Thymus (tissue), 11 donors: ENCODE results near the gene LRCH3. TPM values are rescaled to one million over a fixed set of nuclear protein-coding genes. Genes with fewer than 3 reads are reported as not detected.
A peak's percentile ranks its signal among the peaks of the same experiment; 100 is the strongest.
"Not testable (repeated sequence)": the region's sequence is repeated elsewhere in the genome, so short reads cannot be mapped to it uniquely, and the experiment has no call there.

Experiments used
- DNase-seq, 9 donors: peaks; one replicate each; pipeline ENCODE4 v3.0.0-alpha.2; 2013; ENCODE audit warnings: low spot score in 9 of 9, low read depth in 6 of 9, missing footprints in 1 of 9
- H3K27ac ChIP-seq, 2 donors: one replicate each; pipeline ENCODE4 v1.5.1; 2013; ENCODE audit warnings: control low read depth in 1 of 2, low read depth in 1 of 2, low read length in 1 of 2, mild to moderate bottlenecking in 1 of 2, moderate library complexity in 1 of 2
- H3K27me3 ChIP-seq, 2 donors: one replicate each; pipeline ENCODE4 v1.5.1; 2013; ENCODE audit warnings: low read length in 1 of 2; ENCODE audit not compliant: control insufficient read depth in 2 of 2, insufficient read depth in 1 of 2
- H3K36me3 ChIP-seq, 2 donors: one replicate each; pipeline ENCODE4 v1.5.1; 2013; ENCODE audit warnings: low read length in 1 of 2, mild to moderate bottlenecking in 1 of 2, moderate library complexity in 1 of 2; ENCODE audit not compliant: control insufficient read depth in 2 of 2, insufficient read depth in 2 of 2
- H3K4me1 ChIP-seq, 2 donors: one replicate each; pipeline ENCODE4 v1.5.1; 2013; ENCODE audit warnings: low read length in 2 of 2; ENCODE audit not compliant: control insufficient read depth in 2 of 2, insufficient read depth in 2 of 2
- H3K4me3 ChIP-seq, 2 donors: one replicate each; pipeline ENCODE4 v1.5.1; 2013; ENCODE audit warnings: low read length in 2 of 2, control low read depth in 1 of 2, mild to moderate bottlenecking in 1 of 2
- H3K9me3 ChIP-seq, 2 donors: one replicate each; pipeline ENCODE4 v1.5.1; 2013; ENCODE audit warnings: low read length in 1 of 2, mild to moderate bottlenecking in 1 of 2; ENCODE audit not compliant: control insufficient read depth in 2 of 2, insufficient read depth in 1 of 2
- WGBS: extraction: QIAGEN DNeasy Blood & Tissue Kit; methylation state at CpG from one replicate; pipeline ENCODE4 v1.1.7; 2013; 5-methylcytosine and 5-hydroxymethylcytosine counted together
- polyA plus RNA-seq: library from polyadenylated mRNA; stranded (reverse); fragments of 200-250 nt; gene quantifications from one replicate; pipeline ENCODE4 v1.2.3, GENCODE V29; 2013
- total RNA-seq: library from RNA; stranded (reverse); fragments of 120-200 nt; gene quantifications from one replicate; pipeline ENCODE4 v1.2.4, GENCODE V29; 2013
- donor health status: healthy.

The LRCH3 gene
- total and polyA plus RNA-seq, 2 donors, result 25.4 to 76.6 TPM

GRCh38 chr3:197896421-197896820, 105.4 kb downstream of the LRCH3 start:
- DNase-seq, result no peak
- Histone ChIP-seq H3K36me3 (no peaks in the 10 kb centered on the region), H3K27me3 (no peaks in the 10 kb centered on the region), H3K9me3 (no peaks in the 10 kb centered on the region), H3K4me3 (no peak overlapping the region), H3K4me1 (no peaks in the 10 kb centered on the region), H3K27ac (no peak overlapping the region)
- 98% methylated on average over 3 of the region's 3 CpGs for WGBS

DNA sequence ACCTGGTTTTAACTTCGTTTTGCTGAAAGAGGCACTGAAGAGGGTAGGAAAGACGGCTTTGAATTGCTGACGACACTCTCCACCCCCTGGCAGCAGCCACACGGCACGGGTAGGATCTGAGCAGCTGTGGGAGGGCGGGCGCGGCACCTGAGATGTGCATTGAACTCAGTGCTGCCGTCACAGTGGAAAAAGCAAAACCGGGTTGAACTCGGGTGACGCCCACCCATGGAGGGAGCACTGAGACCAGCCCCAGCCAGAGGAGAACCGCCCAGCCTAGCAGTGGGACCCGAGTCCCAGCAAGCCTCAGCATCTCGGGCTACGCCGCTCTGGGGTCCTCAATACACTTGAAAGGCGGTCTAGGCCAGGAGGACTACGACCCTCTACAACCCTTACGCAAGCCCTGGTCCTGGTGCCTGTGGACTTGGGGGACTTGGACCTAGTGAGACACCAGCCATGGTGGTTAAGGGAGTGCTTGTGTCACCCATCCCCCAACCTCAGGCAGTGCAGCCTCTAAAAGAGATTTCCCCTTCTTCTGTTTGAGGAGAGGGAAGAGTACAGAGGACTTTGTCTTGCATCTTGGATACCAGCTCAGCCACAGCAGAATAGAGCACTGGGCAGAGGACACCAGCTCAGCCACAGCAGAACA, 108.9 kb downstream of the LRCH3 start:
- Histone ChIP-seq H3K27me3 (no peaks in the 10 kb centered on the region), H3K4me3 (no peak overlapping the region), H3K9me3 (no peaks in the 10 kb centered on the region), H3K36me3 (no peaks in the 10 kb centered on the region), H3K4me1 (no peaks in the 10 kb centered on the region), H3K27ac (no peak overlapping the region)
- WGBS, result 91% methylated on average over 20 of the region's 20 CpGs
- peak in 2 of 9 donors; percentile 29 to 34 for DNase-seq

- no peak overlapping the region for H3K4me3 ChIP-seq
- WGBS, result over 99% methylated on average over 4 of the region's 4 CpGs
Observed at GRCh38 chr3:197901626-197902025, 110.6 kb downstream of the LRCH3 start.

GRCh38 chr3:197906023-197906849, 115.2 kb downstream of the LRCH3 start:
- Histone ChIP-seq H3K27me3 (no peaks in the 10 kb centered on the region), H3K4me3 (no peak overlapping the region), H3K27ac (no peak overlapping the region), H3K36me3 (no peaks in the 10 kb centered on the region), H3K4me1 (no peaks in the 10 kb centered on the region), H3K9me3 (no peaks in the 10 kb centered on the region)
- peak in 8 of 9 donors; percentile 42 to 84 (median 65) for DNase-seq
- WGBS, result 26% methylated on average over 17 of the region's 17 CpGs

More at GRCh38 chr3:197901626-197902025, 110.6 kb downstream of the LRCH3 start:
- Histone ChIP-seq H3K9me3 (no peaks in the 10 kb centered on the region), H3K4me1 (no peaks in the 10 kb centered on the region), H3K36me3 (no peaks in the 10 kb centered on the region), H3K27ac (no peak overlapping the region), H3K27me3 (no peaks in the 10 kb centered on the region)
- DNase-seq, result no peak

- DNase-seq, result no peak
- WGBS, result 93% methylated on average over 3 of the region's 3 CpGs
- no peaks in the 10 kb centered on the region for H3K27me3 ChIP-seq
- H3K9me3 ChIP-seq, result no peaks in the 10 kb centered on the region
- no peak overlapping the region for H3K27ac ChIP-seq
- H3K4me1 ChIP-seq, result no peaks in the 10 kb centered on the region
- no peak overlapping the region for H3K4me3 ChIP-seq
- no peaks in the 10 kb centered on the region for H3K36me3 ChIP-seq
Observed at GRCh38 chr3:197906850-197907187, 115.8 kb downstream of the LRCH3 start.

- no peaks in the 10 kb centered on the region for H3K9me3 ChIP-seq
- H3K36me3 ChIP-seq, result no peaks in the 10 kb centered on the region
- 92% methylated on average over 2 of the region's 2 CpGs for WGBS
- no peak for DNase-seq
- no peak overlapping the region for H3K27ac ChIP-seq
- H3K4me1 ChIP-seq, result no peaks in the 10 kb centered on the region
- no peak overlapping the region for H3K4me3 ChIP-seq
- H3K27me3 ChIP-seq, result no peaks in the 10 kb centered on the region
Observed at GRCh38 chr3:197907196-197907595, 116.1 kb downstream of the LRCH3 start.

DNA sequence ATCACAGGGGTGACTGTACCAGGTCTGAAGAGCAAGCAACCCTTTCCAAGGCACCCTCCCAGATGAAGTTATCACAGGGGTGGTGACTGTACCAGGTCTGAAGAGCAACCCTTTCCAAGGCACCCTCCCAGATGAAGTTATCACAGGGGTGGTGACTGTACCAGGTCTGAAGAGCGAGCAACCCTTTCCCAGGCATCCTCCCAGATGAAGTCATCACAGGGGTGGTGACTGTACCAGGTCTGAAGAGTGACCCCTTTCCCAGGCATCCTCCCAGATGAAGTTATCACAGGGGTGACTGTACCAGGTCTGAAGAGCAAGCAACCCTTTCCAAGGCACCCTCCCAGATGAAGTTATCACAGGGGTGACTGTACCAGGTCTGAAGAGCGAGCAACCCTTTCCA, 117.5 kb downstream of the LRCH3 start:
- DNase-seq, H3K27me3 ChIP-seq, H3K27ac ChIP-seq, H3K36me3 ChIP-seq, H3K4me1 ChIP-seq, H3K9me3 ChIP-seq, H3K4me3 ChIP-seq: not testable (repeated sequence)
- over 99% methylated on average over 2 of the region's 2 CpGs for WGBS

DNA sequence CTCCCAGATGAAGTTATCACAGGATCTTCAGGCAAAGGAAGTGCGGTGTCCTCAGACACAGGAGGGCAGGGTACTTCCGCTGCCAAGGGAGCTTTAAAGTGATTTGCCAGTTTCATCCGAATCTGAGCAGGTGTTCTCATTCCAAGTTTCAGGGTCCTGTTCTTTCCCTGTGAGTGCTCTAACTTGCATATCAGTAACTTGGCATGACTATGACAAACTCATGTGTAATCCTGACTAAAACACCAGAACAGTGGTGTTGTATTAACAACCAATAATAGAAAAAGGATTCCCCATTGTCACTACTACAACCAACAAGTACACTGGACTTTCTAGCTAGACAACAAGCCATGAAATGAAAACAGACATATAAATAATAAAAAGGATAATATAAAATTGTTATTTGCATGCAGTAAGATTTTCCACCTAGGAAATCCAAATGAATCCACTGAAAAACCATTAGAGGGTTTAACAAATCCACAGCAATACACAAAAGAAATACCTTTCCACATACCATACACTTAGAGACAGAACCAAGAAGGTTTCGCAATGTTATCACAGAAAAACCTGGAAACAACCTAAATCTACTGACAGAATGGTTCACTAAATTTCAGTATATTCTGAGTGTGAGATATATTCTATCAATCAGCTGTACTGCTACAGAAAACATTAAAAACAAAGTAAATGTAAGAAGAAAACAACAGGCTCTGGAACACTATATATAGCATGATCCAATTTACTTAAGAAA, 118.1 kb downstream of the LRCH3 start:
- H3K9me3 ChIP-seq, result no peaks in the 10 kb centered on the region
- no peaks in the 10 kb centered on the region for H3K36me3 ChIP-seq
- H3K27ac ChIP-seq, result no peak overlapping the region
- H3K4me3 ChIP-seq, result no peak overlapping the region
- no peaks in the 10 kb centered on the region for H3K4me1 ChIP-seq
- DNase-seq, result no peak
- H3K27me3 ChIP-seq, result no peaks in the 10 kb centered on the region
- 94% methylated on average over 4 of the region's 4 CpGs for WGBS
